ENCODE data around the gene GGN.
A peak's percentile ranks its signal among the peaks of the same experiment; 100 is the strongest.
"Not testable (repeated sequence)": the region's sequence is repeated elsewhere in the genome, so short reads cannot be mapped to it uniquely, and the experiment has no call there.

The GGN gene

DNA sequence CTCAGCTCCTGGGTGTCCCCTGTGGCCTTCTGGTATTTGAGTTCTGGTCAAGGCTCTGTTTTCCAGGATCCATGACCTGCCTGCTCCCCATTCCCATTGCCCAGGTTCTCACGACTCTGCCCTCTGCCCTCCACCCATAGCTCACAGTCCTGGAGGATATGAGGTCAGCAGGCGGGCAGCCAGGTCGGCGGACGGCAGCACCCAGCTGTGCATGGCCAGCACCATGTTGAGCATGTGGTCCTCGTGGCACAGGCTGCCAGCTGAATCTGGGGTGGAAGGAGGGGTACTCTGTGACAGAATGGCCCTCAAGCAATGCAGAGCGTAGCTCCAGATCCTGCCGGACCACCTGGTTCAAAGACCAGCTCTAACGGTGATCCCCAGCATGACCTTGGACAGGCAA is 33.1 kb upstream of the GGN start:
- no peak for DNase-seq
- TF ChIP-seq POLR2A (IDR thresholded peaks at IDR 0.05; ENCODE audit: low read length) (no peak), GATA1 (IDR thresholded peaks at IDR 0.05; ENCODE audit: low read depth, low read length) (no peak)

DNA sequence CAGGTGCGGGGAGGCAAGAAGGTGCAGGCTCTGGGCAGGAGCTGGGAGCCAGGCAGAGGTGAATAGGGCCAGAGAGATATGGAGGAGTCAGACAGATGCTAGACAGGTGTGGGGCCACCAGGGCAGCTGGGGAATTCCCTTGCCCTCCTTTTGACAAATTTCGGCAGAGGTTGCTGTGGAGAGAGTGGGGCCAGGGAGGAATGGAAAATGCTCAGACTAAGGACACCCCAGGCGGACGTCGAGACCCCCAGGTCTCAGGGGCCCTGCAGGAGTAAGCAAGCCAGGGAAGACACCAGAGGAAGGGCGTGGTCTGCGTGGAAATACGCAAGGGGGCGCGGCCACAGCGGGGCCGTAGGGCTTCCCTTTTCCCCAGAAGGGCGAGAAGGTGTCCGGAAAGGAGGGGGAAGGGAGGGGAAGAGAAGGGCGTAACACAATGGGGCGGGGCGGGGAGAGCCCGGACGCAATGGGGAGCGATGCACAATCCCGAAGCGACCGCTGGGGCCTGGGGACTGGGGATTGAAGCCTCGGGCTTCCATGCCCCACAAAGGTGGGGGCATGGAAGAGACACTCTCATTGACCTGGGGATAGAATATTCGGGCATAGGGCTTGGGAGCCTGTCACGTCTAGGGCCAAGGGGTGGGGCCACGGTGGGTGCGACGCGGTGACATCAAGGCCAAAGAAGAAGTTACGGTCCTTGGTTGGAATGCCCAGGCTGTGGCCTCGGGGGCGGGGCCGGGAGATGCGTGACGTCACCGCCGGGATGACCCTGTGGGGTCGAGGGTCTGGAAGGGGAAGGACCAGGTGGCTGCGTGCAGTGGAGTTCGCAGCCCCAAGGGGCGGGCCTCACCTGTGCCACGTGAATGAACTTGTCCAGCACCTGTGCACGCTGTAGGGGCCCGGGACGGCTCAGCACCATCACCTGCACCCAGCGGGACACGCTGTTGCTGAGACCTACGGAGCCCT is 30.0 kb upstream of the GGN start:
- TF ChIP-seq POLR2A (IDR thresholded peaks at IDR 0.05; ENCODE audit: low read length) = no peak
- TF ChIP-seq GATA1 (IDR thresholded peaks at IDR 0.05; ENCODE audit: low read depth, low read length) = no peak
- DNase-seq = peak in 1 of 2 experiments; percentile 25

DNA sequence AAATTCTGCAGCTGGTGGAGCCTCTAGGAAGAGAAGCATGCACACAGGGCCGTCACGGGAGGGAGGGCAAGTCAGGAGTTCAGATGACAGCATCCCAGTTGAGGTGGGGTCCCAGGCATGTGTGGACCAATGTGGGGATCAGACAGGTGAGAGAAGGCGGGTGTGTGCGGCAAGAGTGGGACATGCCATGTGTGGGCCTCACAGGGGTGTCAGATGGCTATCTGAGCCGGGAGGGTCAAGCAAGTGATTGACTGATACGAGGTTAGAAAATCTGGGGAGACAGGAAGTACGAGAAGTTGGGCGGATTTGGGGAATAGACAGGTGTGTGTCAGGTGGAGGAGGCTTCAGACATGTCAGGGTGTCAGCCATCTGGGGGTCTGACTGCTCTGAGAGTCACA is 29.3 kb upstream of the GGN start:
- no peak for TF ChIP-seq GATA1 (IDR thresholded peaks at IDR 0.05; ENCODE audit: low read depth, low read length)
- TF ChIP-seq POLR2A (IDR thresholded peaks at IDR 0.05; ENCODE audit: low read length) = no peak
- DNase-seq = no peak

DNA sequence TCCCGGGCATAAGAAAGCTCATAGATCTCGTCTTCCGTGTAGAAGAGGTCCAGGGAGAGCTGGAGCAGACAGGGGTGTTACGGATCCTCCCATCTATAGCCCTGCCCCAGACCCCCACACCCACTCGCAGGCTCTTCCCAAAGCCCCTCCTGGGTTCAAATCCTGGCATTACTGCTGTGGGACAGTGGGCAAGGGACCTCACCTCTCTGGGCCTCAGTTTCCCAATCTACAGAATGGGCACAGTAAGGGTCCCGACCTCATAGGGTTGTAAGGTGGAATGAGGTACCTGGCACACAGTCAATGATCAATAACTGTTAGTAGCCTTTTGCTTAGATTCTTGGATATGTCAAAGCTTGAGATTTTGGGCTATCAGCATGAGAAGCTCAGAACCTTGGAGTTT is 25.6 kb upstream of the GGN start:
- TF ChIP-seq GATA1 (IDR thresholded peaks at IDR 0.05; ENCODE audit: low read depth, low read length) (no peak), POLR2A (IDR thresholded peaks at IDR 0.05; ENCODE audit: low read length) (no peak)
- DNase-seq = no peak

DNA sequence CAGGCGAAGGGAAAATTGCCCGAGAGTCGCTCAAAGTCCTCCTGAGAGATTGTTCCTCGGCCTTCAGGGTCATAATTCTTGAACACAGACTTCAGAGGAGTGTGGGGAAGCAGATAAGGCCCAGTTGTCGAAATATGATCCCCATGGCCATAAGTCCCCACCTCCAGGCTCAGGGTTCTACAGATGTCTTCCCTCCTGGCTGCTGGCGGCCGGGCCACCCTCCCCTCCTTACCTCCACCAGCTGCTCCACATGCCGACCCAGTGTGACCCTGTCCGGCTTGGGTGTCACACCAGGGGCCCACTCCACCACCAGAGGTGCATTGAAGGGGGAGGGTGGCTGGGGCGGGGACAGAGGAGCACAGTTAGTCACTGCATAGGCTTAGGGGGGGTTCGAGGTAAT is 25.1 kb upstream of the GGN start:
- no peak for DNase-seq
- TF ChIP-seq POLR2A (IDR thresholded peaks at IDR 0.05; ENCODE audit: low read length) (no peak), GATA1 (IDR thresholded peaks at IDR 0.05; ENCODE audit: low read depth, low read length) (no peak)

DNA sequence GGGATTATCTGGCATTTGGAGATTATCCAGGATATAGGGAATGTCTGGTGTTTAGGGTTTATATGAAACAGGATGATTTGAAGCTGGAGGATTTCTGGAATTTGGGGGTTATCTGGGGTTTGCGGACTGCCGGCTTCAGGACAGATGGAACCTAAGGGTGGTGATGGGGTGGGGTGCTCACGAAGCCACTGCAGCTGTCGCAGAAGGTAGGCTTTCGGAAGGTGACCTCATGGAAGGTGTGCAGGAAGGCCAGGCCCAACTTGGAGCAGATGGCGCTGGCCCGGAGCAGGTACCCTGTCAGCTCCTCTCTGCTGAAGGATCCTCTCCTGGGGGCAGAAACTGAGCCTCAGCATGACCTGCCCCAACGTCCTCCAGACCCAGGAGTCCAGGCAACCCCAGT is 24.7 kb upstream of the GGN start:
- TF ChIP-seq GATA1 (IDR thresholded peaks at IDR 0.05; ENCODE audit: low read depth, low read length) (no peak), POLR2A (IDR thresholded peaks at IDR 0.05; ENCODE audit: low read length) (no peak)
- DNase-seq = no peak

DNA sequence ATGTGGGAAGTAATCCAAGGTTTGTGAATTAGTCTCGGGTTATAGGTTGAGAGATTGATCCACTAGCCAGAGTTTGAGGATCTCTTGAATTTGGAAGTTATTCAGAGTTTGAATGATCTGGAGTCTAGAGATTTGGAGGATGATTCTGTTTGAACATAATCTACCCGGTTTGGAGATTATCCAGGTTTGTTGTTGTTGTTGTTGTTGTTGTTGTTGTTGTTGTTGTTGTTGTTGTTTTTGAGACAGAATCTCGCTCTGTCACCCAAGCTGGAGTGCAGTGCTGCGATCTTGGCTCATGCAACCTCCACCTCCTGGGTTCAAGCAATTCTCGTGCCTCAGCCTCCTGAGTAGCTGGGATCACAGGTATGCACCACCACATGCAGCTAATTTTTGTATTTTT is 24.1 kb upstream of the GGN start:
- not testable (repeated sequence) for DNase-seq

DNA sequence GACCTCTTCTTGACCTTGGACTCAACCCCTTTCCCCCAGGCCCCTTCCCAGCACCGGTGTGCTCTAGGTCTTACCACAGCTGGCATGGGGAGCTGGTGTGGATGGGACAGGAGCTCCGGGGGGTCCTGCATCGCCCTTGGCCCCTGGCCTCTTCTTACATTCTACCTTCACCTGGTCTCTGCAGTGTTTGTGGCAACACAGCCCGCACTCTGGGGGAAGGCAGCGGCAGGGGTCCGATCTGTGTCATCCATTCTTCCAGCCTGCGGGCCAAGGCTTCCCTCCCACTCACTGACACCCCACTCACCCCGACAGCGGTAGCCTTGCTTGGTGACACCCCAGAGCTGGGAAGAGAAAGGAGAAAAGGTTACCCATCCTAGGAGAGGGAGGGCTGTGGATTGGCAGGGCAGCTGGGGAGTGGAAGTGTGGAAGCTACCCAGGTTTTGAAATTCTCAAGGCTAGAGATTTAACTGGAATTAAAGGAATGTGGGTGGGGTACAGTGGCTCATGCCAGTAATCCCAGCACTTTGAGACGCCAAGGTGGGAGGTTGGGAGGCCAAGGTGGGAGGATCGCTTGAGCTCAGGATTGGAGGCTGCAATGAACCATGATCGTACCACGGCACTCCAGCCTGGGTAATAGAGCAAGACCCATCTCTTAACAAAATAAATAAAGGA is 23.3 kb upstream of the GGN start:
- DNase-seq = no peak
- TF ChIP-seq GATA1 (IDR thresholded peaks at IDR 0.05; ENCODE audit: low read depth, low read length) = no peak
- TF ChIP-seq POLR2A (IDR thresholded peaks at IDR 0.05; ENCODE audit: low read length) = no peak

DNA sequence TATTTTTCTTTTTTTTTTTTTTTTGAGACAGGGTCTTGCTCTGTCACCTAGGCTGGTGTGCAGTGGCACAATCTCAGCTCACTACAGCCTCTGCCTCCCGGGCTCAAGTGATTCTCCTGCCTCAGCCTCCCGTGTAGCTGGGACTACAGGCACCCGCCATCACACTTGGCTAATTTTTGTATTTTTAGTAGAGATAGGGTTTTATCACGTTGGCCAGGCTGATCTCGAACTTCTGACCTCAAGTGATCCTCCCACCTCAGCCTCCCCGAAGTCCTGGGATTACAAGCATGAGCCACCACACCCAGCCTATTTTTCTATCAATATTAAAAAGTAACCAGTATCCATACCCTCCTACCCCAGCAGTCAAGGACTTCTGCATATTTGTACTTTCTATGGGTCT is 22.6 kb upstream of the GGN start:
- DNase-seq = peak in 1 of 2 experiments; percentile 50

DNA sequence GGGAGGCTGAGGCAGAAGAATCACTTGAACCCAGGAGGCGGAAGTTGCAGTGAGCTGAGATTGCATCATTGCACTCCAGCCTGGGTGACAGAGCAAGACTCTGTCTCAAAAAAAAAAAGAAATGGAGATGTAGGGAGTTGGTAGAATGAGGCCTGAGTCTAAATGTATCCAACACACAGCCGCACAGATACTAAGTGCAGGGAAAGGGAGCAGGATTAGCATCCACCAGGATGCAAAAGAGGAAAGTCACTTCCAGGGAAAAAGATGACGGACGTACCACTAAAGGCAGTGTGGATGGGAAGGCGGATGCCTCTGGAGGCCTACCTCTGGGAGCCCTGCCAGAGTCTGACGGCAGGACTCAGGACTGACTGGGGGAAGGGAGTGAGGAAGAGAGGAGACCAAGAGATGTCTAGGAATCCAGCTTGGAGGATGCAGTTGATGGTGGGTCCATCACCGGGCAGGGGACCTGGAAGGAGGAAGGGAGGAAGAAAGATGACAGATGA is 21.8 kb upstream of the GGN start:
- no peak for TF ChIP-seq GATA1 (IDR thresholded peaks at IDR 0.05; ENCODE audit: low read depth, low read length)
- peak; percentile 15 for TF ChIP-seq POLR2A (IDR thresholded peaks at IDR 0.05; ENCODE audit: low read length)
- DNase-seq = no peak

DNA sequence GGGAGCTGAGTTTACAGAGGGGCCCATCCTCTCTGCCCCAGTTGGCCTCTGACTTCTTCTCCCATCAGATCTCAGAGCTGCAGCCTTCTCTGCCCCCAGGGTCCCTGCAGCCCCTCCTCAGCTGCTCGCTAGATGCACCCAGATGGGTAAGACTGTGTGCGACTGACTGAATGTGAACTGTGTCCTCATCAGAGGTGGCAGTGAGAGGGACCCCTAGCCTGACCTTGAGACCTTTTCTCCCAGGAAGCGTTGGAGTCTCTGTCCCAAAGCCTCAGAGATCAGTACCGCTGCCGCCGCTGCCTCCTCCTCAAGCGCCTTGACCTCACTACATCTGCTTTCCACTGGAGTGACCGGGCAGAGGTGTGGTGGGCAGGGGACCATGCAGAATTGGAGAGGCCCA is 17.4 kb upstream of the GGN start:
- TF ChIP-seq POLR2A (IDR thresholded peaks at IDR 0.05; ENCODE audit: low read length) (no peak), GATA1 (IDR thresholded peaks at IDR 0.05; ENCODE audit: low read depth, low read length) (no peak)
- DNase-seq = no peak

DNA sequence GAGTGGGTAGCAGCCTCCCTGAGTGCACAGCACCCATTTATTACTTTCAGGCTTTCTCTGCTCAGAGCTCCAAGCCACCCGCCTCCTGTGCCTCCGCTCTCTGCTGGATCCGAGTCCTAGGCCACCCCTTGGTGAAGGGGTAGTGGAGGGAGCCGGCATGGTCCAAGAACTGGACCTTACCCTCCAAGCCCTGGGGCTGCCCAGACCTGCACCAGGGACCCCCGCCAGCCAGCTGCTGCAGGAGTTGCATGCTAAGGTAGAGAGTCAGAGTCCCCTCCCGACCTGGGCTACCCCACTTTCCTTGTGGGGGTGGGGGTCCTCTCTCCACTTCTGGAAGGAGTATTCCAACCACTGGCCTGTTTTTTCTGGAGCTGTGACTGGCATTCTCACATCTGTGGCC is 17.0 kb upstream of the GGN start:
- DNase-seq = no peak

DNA sequence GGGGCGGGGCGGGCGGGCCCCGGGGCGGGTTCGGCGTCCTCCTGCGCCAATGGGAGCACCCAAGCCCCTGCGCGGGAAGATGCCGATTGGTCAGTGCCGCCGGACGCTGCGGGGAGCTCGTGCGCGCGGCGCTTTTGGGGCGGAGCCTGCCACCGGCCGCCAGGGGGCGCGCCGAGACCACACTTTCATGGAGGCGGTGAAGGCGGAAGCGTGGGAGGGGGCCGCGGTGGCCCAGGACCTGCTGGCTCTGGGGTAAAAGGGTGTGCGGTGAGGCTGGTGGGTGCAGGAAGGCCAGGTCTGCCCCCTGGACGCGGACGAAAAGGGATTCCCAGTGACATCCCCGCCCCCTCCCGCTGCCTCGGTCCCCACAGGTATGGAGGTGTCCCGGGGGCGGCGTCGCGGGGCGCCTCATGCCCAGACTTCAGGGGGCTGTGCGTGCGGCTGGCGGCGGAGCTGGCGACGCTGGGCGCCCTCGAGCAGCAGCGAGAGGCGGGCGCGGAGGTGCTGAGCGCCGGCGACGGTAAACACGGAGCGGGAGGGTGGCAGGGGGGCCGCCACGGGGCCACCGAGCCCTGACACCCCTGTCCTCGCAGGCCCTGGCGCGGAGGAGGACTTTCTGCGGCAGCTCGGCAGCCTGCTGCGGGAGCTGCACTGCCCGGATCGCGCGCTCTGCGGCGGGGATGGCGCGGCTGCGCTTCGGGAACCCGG is 15.3 kb upstream of the GGN start, which contains the start of gene FAM98C:
Gene FAM98C (plus strand): TSS at position 127 of the 708 bp plus-strand sequence. CDS start 61 bp downstream, at position 188.
- peak; percentile 50 for TF ChIP-seq POLR2A (IDR thresholded peaks at IDR 0.05; ENCODE audit: low read length)
- no peak for TF ChIP-seq GATA1 (IDR thresholded peaks at IDR 0.05; ENCODE audit: low read depth, low read length)
- DNase-seq = peak; percentile 98 to 99

More for the DNA sequence above, 17.0 kb upstream of the GGN start:
- TF ChIP-seq POLR2A (IDR thresholded peaks at IDR 0.05; ENCODE audit: low read length) (no peak), GATA1 (IDR thresholded peaks at IDR 0.05; ENCODE audit: low read depth, low read length) (no peak)

DNA sequence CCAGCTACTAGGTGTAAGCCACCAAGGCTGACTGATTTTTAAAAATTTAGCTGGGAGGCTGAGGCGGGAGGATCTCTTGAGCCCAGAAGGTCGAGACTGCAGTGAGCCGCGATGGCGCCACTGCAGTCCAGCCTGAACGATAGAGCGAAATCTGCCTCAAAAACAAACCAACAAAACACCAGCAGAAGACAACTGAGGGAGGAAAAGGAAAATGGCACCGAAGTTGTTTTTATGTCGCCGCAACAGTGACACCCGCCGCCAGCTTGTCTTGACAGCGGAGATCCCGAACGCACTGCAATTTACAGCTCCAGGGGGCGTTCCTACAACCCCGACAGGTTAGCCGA is 14.8 kb upstream of the GGN start:
- TF ChIP-seq POLR2A (IDR thresholded peaks at IDR 0.05; ENCODE audit: low read length) (peak; percentile 32), GATA1 (IDR thresholded peaks at IDR 0.05; ENCODE audit: low read depth, low read length) (no peak)
- no peak for DNase-seq

Data from erythroblast (primary cell).